GM12873 (cell line): ENCODE results near the gene CTIF.

ENCODE experiments used
- TF ChIP-seq, protein P1 (sequence below): IDR thresholded peaks from 2 replicates; pipeline ENCODE4 v1.5.1; 2012; ENCODE audit warnings: low read depth, mild to moderate bottlenecking, moderate library complexity, low read length, control low read depth; ENCODE audit not compliant: insufficient read depth; ENCODE audit errors: missing control alignments

The CTIF gene

DNA sequence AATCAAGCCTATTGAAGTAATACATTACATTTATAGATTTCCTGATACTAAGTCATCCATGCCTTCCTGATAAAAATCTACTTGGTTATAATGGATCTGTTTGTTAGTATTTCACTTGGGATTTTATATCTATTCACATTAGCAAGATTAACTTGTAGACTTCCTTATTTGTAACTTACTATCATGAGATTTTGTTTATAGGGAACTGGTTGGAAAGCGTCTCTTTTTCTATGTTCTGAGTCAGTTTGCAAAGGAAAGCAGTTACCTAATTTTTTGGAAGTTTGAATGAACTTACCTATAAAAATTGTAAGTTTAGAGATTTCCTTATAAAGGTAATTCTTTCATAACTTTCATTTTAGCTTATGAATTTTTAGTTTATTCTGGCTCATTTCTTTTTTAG is 270.5 kb downstream of the CTIF start:
- TF ChIP-seq, protein P1, sequence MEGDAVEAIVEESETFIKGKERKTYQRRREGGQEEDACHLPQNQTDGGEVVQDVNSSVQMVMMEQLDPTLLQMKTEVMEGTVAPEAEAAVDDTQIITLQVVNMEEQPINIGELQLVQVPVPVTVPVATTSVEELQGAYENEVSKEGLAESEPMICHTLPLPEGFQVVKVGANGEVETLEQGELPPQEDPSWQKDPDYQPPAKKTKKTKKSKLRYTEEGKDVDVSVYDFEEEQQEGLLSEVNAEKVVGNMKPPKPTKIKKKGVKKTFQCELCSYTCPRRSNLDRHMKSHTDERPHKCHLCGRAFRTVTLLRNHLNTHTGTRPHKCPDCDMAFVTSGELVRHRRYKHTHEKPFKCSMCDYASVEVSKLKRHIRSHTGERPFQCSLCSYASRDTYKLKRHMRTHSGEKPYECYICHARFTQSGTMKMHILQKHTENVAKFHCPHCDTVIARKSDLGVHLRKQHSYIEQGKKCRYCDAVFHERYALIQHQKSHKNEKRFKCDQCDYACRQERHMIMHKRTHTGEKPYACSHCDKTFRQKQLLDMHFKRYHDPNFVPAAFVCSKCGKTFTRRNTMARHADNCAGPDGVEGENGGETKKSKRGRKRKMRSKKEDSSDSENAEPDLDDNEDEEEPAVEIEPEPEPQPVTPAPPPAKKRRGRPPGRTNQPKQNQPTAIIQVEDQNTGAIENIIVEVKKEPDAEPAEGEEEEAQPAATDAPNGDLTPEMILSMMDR: no peak

DNA sequence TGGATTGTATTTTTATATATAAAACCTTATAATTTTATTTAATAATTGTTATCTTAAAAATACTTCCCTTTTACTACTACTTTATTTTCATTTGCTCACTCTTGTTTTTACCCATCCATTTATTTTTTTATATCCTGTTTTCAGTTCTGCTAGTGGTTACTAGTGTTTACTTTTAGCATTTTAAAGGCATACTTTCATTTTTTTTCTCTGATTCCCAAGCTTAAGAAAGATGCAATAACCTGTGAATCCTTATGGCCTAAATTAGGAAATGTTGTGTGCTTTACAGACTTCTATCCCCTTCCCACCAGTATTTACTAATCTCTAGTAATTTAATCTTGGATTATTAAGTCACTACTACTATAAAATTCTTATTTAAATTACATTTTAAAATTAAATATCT is 272.0 kb downstream of the CTIF start:
- TF ChIP-seq, protein P1: no peak

DNA sequence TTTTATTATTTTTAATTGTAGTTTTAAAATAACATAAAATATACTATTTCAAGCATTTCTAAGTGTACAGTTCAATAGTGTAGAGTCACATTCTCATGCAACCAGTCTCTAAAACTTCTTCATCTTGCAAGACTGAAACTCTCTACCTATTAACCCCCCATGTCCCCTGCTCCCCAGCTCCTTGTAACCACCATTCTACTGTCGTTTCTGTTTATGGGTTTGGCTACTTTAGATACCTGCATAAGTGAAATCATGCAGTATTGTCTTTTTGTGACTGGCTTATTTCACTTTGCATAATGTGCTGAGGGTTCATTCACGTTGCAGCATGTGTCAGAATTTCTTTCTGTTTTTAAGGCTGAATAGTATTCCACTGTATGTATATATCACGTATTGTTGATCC is 272.6 kb downstream of the CTIF start:
- TF ChIP-seq, protein P1: no peak

DNA sequence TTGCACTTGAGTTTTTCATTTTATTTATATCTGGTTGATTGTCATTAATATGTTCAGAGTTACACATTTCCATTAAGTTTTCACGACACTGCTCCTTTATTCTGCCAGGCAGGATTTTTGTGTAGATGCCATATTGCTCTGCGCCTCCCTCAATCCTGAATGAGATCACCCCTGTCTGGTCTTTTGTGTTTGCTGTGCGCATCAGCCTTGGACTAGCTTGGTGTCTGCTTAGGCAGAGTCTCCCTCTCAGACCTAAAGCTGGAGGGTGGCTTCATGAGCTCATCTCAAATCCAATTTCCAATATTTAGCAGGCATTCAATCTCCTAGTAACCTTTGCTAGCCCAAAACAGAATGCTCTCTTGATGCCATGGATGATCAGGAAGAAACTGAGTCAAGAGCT is 274.5 kb downstream of the CTIF start:
- TF ChIP-seq, protein P1: no peak

DNA sequence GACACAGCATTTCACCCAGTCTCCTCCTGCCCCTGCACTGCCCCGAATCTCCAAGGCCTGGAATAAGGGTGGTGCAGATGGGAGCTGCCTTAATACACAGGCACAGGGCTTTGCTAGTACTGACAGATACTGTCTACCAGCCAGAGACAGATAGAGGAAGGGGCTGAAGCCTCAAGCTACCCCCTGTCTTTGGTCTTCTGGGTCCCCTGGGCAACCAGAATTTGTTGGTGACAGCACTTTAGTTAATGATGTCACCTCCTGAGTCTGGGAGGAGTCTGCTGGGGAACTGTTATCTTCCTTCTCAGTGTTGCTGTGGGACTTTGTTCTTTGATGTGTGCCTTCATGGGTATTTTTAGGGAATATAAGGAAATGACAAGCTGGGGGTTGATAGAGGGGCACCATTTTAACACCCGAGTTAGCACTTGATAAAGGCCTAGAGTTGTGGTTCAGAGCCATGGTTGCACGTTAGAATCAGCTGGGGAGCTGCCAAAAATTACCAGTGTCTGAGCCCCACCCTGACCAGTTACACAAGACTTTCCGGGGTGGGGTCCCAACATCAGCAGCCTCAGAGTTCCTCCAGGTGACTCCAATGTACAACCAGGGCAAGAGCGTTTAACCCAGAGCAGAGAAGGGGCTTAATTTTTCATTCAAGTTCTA is 275.1 kb downstream of the CTIF start:
- TF ChIP-seq, protein P1: no peak

DNA sequence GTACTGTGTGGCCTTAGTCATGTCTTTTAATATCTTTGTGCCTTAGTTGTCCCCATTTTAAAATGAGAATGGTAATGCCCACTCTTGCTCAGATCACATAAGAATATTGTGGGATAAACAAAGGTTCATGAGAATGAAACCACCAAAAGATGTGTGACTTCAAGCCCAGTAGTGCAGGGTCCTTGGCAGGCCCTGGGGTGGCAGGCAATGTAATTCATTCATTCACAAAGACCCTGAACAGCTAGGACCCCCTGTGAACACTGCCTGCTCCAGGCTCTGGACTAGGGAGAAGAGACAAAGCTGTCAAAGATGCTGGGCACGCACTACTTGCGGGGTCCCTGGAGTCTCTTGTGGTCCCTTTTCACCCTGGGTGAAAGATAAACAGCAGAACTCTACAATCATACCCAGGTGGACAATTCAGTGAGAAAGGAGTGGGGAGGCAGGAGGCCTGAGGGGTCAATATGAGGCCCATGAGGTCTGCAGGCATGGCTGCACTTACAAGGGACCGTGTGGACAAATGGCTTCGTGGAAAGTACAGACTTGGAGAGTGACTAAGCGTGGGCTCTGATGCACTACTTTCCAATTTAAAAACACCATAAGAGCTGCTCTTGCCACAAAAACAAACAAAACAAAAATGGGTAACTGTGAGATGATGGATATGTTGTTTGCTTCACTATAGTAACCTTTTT is 275.8 kb downstream of the CTIF start:
- TF ChIP-seq, protein P1: no peak

DNA sequence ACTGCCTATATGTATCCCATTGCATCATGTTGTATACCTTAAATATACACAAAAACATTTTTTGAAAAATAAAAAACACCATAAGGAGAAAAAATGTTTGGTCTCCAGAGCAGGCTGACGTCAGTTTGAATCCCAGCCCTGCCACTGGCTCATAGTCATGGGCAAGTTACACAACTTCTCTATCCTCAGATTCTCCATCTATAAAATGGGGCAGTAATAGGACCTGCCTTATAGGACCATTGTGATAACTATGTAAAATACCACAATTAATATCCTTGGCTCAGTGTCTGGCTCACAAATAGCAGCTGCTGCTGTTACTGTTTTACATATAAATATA is 276.3 kb downstream of the CTIF start:
- TF ChIP-seq, protein P1: no peak
